ENCODE results near the gene COL11A2. TPM values are rescaled to one million over a fixed set of nuclear protein-coding genes. Genes with fewer than 3 reads are reported as not detected.

Gene COL11A2
- total and polyA plus RNA-seq, 2 donors (not counting 3 experiments of a cell fraction or from before 2014, with no cell fraction given) = 0.65 to 1.3 TPM

- Histone ChIP-seq H3K4me1 (ENCODE audit: control insufficient read depth, extremely low read depth, insufficient read depth, low read length) (peaks cover 7% of the 10 kb centered on the region), H3K4me3 (replicated peaks in 1 of 3; ENCODE audit: insufficient read depth in 1 of 3, low read depth in 1 of 3, low read length in 3 of 3) (no peak overlapping the region), H2AFZ (ENCODE audit: low read depth, low read length) (no peak overlapping the region), H3K9ac (replicated peaks; ENCODE audit: extremely low read depth, insufficient read depth, low read length) (no peak overlapping the region), H3K27ac (ENCODE audit: insufficient read depth, low read depth, low read length) (no peak overlapping the region), H3K4me2 (ENCODE audit: insufficient read depth, low read length) (no peak overlapping the region), H3K9me3 (replicated peaks; ENCODE audit: control insufficient read depth, insufficient read depth, low read length) (no peaks in the 10 kb centered on the region), H3K27me3 (ENCODE audit: control insufficient read depth in 2 of 2, insufficient read depth in 2 of 2, low read length in 2 of 2) (no peaks in the 10 kb centered on the region), H3K9me1 (replicated peaks; ENCODE audit: control insufficient read depth, extremely low read depth, insufficient read depth, low read length) (no peaks in the 10 kb centered on the region), H3K36me3 (ENCODE audit: control insufficient read depth in 2 of 2, extremely low read depth in 1 of 2, insufficient read depth in 2 of 2, low read length in 2 of 2) (no peaks in the 10 kb centered on the region), H4K20me1 (replicated peaks; ENCODE audit: control insufficient read depth, extremely low read depth, insufficient read depth, low read length) (no peaks in the 10 kb centered on the region), H3K79me2 (ENCODE audit: control insufficient read depth, insufficient read depth, low read length) (no peaks in the 10 kb centered on the region)
- BruUV-seq (replicated peaks) = no TSS peak
- dilution Hi-C loops (cut with MboI; ENCODE audit: extremely low pct_ligation_motif_present, low sequenced_read_pairs) (no loop called here), intact Hi-C loops (cut with micrococcal nuclease) (no loop called here)
- ChIA-PET POLR2A (no interaction called here), CTCF (interaction anchor here (1.1 to 1.4 kb wide), 2 partner anchors 17 to 20 kb away, joined by 3 to 4 read pairs; no protein-coding TSS in a partner anchor)
- TF ChIP-seq POLR2A (IDR thresholded peaks at IDR 0.05; ENCODE audit: low read depth, low read length) = no peak
- TF ChIP-seq EZH2 (IDR thresholded peaks at IDR 0.05; ENCODE audit: borderline replicate concordance, low read depth, low read length, severe bottlenecking) = no peak
- TF ChIP-seq JUN (IDR thresholded peaks at IDR 0.05; ENCODE audit: borderline replicate concordance, insufficient read depth, insufficient read length, low read depth) = no peak
- TF ChIP-seq POLR2AphosphoS5 (IDR thresholded peaks at IDR 0.05; ENCODE audit: insufficient read depth, low read depth, low read length) = no peak
- no peak for TF ChIP-seq GATA2 (IDR thresholded peaks at IDR 0.05; ENCODE audit: insufficient read depth, insufficient read length, low read depth, low read length)
- TF ChIP-seq CTCF (IDR thresholded peaks at IDR 0.05; ENCODE audit: extremely low read depth in 1 of 2, insufficient read depth in 1 of 2, low read depth in 1 of 2, low read length in 2 of 2) = no peak
- TF ChIP-seq MAX (IDR thresholded peaks at IDR 0.05; ENCODE audit: insufficient read depth, insufficient read length) = no peak
- TF ChIP-seq MYC (IDR thresholded peaks at IDR 0.05; ENCODE audit: low read depth, low read length) = no peak
- no peak for TF ChIP-seq FOS (IDR thresholded peaks at IDR 0.05; ENCODE audit: borderline replicate concordance, insufficient read depth, low read length)
- FAIRE-seq = no peak
- DNase-seq (ENCODE audit: low read depth, low spot score) = no peak
Observed at GRCh38 chr6:33181141-33181540, 11.1 kb downstream of the COL11A2 start.

Data from endothelial cell of umbilical vein (primary cell).